Measurements from ENCODE around the gene PTPRG.

The PTPRG gene

DNA sequence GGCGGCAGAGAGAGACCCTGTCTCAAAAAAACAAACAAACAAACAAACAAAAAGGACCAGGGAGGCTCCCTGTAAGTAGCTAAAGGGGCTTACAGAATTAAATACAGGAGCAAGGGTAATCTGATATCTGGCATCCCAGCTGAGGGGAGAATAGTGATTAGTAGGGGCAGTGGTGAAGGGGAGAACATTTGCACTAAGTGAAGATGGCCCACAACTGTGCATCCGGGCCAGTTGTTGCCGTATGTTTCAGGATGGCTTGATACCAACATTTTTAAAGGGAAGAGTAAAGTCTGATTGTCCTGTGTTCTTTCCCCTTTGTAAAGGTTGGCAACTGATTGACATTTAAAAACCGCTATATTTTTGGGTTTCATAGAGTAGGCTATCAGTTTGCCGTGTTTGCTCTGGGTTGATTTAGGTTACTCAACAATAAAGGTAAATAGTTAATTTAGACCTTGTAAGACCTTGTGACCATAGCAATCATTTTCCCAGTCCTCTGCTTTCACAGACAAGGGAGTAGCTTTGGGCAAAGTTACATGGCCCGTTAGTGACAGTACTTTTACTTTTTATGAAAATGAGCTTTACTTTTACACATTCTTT, 167.8 kb downstream of the PTPRG start:
- no peak overlapping the region for H4K12ac ChIP-seq (ENCODE audit: low read depth, low read length)

GRCh38 chr3:61730056-61730455, 168.7 kb downstream of the PTPRG start:
- no peak overlapping the region for H4K91ac ChIP-seq (ENCODE audit: low read depth, low read length)
- H2BK5ac ChIP-seq (ENCODE audit: low read depth, low read length, poor library complexity), result no peak overlapping the region
- no peak overlapping the region for H3K23ac ChIP-seq (ENCODE audit: low read length)
- H3K4ac ChIP-seq (ENCODE audit: low read depth, low read length), result no peak overlapping the region
- H3K9me3 ChIP-seq (ENCODE audit: insufficient read depth, low read depth, low read length), result no peaks in the 10 kb centered on the region
- no peaks in the 10 kb centered on the region for H3K36me3 ChIP-seq (ENCODE audit: control insufficient read depth in 1 of 2, insufficient read depth in 2 of 2, low read length in 2 of 2)
- H2BK120ac ChIP-seq (ENCODE audit: insufficient read depth, low read length, poor library complexity), result no peak overlapping the region
- no peak for DNase-seq
- no peak overlapping the region for H2AK5ac ChIP-seq (ENCODE audit: low read length)
- H3K4me1 ChIP-seq (ENCODE audit: control insufficient read depth in 1 of 2, insufficient read depth in 2 of 2, low read length in 2 of 2), result no peaks in the 10 kb centered on the region
- no peak overlapping the region for H3K4me3 ChIP-seq (ENCODE audit: low read depth, low read length)
- no peak overlapping the region for H2BK12ac ChIP-seq (ENCODE audit: low read length)
- no peak overlapping the region for H3K27ac ChIP-seq (ENCODE audit: low read depth, low read length)
- no peaks in the 10 kb centered on the region for H3K79me1 ChIP-seq (ENCODE audit: low read length)
- no peaks in the 10 kb centered on the region for H3K79me2 ChIP-seq (ENCODE audit: control insufficient read depth, insufficient read depth, low read length, poor library complexity)
- no peak overlapping the region for H4K12ac ChIP-seq (ENCODE audit: low read depth, low read length)
- H3K27me3 ChIP-seq (ENCODE audit: insufficient read depth, low read length), result no peaks in the 10 kb centered on the region
- H3K18ac ChIP-seq (ENCODE audit: low read length), result no peak overlapping the region
- H3K14ac ChIP-seq (ENCODE audit: low read length), result no peak overlapping the region
- no peak overlapping the region for H4K8ac ChIP-seq (ENCODE audit: low read depth, low read length)
- H3K9ac ChIP-seq (ENCODE audit: low read length), result no peak overlapping the region
- H2AFZ ChIP-seq (ENCODE audit: insufficient read depth, low read length, poor library complexity), result no peak overlapping the region
- WGBS (ENCODE audit: extremely low coverage, insufficient coverage, insufficient read length), result no CpG with 5 or more reads among the region's 4 CpGs
- no peak overlapping the region for H3K4me2 ChIP-seq (ENCODE audit: low read length)

More for the DNA sequence above, 167.8 kb downstream of the PTPRG start:
- Histone ChIP-seq H2BK120ac (ENCODE audit: insufficient read depth, low read length, poor library complexity) (no peak overlapping the region), H3K27me3 (ENCODE audit: insufficient read depth, low read length) (no peaks in the 10 kb centered on the region), H3K79me2 (ENCODE audit: control insufficient read depth, insufficient read depth, low read length, poor library complexity) (no peaks in the 10 kb centered on the region), H2AFZ (ENCODE audit: insufficient read depth, low read length, poor library complexity) (no peak overlapping the region), H2BK5ac (ENCODE audit: low read depth, low read length, poor library complexity) (no peak overlapping the region), H3K4me2 (ENCODE audit: low read length) (no peak overlapping the region), H3K23ac (ENCODE audit: low read length) (no peak overlapping the region), H3K79me1 (ENCODE audit: low read length) (no peaks in the 10 kb centered on the region), H3K4me3 (ENCODE audit: low read depth, low read length) (no peak overlapping the region), H4K8ac (ENCODE audit: low read depth, low read length) (no peak overlapping the region), H3K36me3 (ENCODE audit: control insufficient read depth in 1 of 2, insufficient read depth in 2 of 2, low read length in 2 of 2) (no peaks in the 10 kb centered on the region), H3K4ac (ENCODE audit: low read depth, low read length) (no peak overlapping the region), H3K4me1 (ENCODE audit: control insufficient read depth in 1 of 2, insufficient read depth in 2 of 2, low read length in 2 of 2) (no peaks in the 10 kb centered on the region), H2BK12ac (ENCODE audit: low read length) (no peak overlapping the region), H2AK5ac (ENCODE audit: low read length) (no peak overlapping the region), H4K91ac (ENCODE audit: low read depth, low read length) (no peak overlapping the region), H3K18ac (ENCODE audit: low read length) (no peak overlapping the region), H3K14ac (ENCODE audit: low read length) (no peak overlapping the region), H3K27ac (ENCODE audit: low read depth, low read length) (no peak overlapping the region), H3K9ac (ENCODE audit: low read length) (no peak overlapping the region), H3K9me3 (ENCODE audit: insufficient read depth, low read depth, low read length) (no peaks in the 10 kb centered on the region)
- DNase-seq, result no peak
- no CpG with 5 or more reads among the region's 6 CpGs for WGBS (ENCODE audit: extremely low coverage, insufficient coverage, insufficient read length)

- Histone ChIP-seq H3K4me2 (ENCODE audit: low read length) (no peak overlapping the region), H4K12ac (ENCODE audit: low read depth, low read length) (no peak overlapping the region), H3K23ac (ENCODE audit: low read length) (no peak overlapping the region), H3K27ac (ENCODE audit: low read depth, low read length) (no peak overlapping the region), H3K4ac (ENCODE audit: low read depth, low read length) (no peak overlapping the region), H2BK5ac (ENCODE audit: low read depth, low read length, poor library complexity) (no peak overlapping the region), H3K9ac (ENCODE audit: low read length) (no peak overlapping the region), H2AFZ (ENCODE audit: insufficient read depth, low read length, poor library complexity) (no peak overlapping the region), H3K27me3 (ENCODE audit: insufficient read depth, low read length) (no peaks in the 10 kb centered on the region), H3K9me3 (ENCODE audit: insufficient read depth, low read depth, low read length) (no peaks in the 10 kb centered on the region), H3K36me3 (ENCODE audit: control insufficient read depth in 1 of 2, insufficient read depth in 2 of 2, low read length in 2 of 2) (no peaks in the 10 kb centered on the region), H2BK12ac (ENCODE audit: low read length) (no peak overlapping the region), H3K4me1 (ENCODE audit: control insufficient read depth in 1 of 2, insufficient read depth in 2 of 2, low read length in 2 of 2) (no peaks in the 10 kb centered on the region), H2BK120ac (ENCODE audit: insufficient read depth, low read length, poor library complexity) (no peak overlapping the region), H3K79me1 (ENCODE audit: low read length) (no peaks in the 10 kb centered on the region), H3K4me3 (ENCODE audit: low read depth, low read length) (no peak overlapping the region), H3K18ac (ENCODE audit: low read length) (no peak overlapping the region), H4K91ac (ENCODE audit: low read depth, low read length) (no peak overlapping the region), H3K14ac (ENCODE audit: low read length) (no peak overlapping the region), H3K79me2 (ENCODE audit: control insufficient read depth, insufficient read depth, low read length, poor library complexity) (no peaks in the 10 kb centered on the region), H4K8ac (ENCODE audit: low read depth, low read length) (no peak overlapping the region), H2AK5ac (ENCODE audit: low read length) (no peak overlapping the region)
- WGBS (ENCODE audit: extremely low coverage, insufficient coverage, insufficient read length), result no CpG with 5 or more reads among the region's 2 CpGs
- no peak for DNase-seq
Observed at GRCh38 chr3:61730577-61731231, 169.3 kb downstream of the PTPRG start.

DNA sequence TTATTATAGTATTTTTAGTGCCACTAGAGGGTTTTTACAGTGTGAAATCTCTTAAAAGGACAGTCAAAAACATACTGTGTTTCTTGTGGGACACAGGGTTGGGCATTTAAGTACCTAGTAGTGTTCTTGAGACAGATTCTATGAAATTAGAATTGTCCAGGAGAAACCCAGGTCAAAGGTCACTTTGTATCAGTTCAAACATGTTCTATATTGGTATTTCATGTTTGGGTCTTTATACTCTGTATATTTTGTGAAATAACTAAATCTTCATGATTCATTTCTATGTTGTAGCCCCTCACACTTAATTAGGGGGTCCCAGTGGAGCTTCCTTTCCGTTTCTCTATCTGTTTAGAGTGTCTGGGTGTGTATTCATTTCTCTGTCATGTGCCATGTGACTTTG, 171.6 kb downstream of the PTPRG start:
- no peak for DNase-seq

More for the DNA sequence above, 171.6 kb downstream of the PTPRG start:
- Histone ChIP-seq H3K27ac (ENCODE audit: low read depth, low read length) (no peak overlapping the region), H2BK12ac (ENCODE audit: low read length) (no peak overlapping the region), H3K4me1 (ENCODE audit: control insufficient read depth in 1 of 2, insufficient read depth in 2 of 2, low read length in 2 of 2) (no peaks in the 10 kb centered on the region), H3K14ac (ENCODE audit: low read length) (no peak overlapping the region), H3K4ac (ENCODE audit: low read depth, low read length) (no peak overlapping the region), H4K8ac (ENCODE audit: low read depth, low read length) (no peak overlapping the region), H4K12ac (ENCODE audit: low read depth, low read length) (no peak overlapping the region), H3K79me2 (ENCODE audit: control insufficient read depth, insufficient read depth, low read length, poor library complexity) (no peaks in the 10 kb centered on the region), H3K23ac (ENCODE audit: low read length) (no peak overlapping the region), H3K4me2 (ENCODE audit: low read length) (no peak overlapping the region), H4K91ac (ENCODE audit: low read depth, low read length) (no peak overlapping the region), H2BK120ac (ENCODE audit: insufficient read depth, low read length, poor library complexity) (no peak overlapping the region), H2AK5ac (ENCODE audit: low read length) (no peak overlapping the region), H3K4me3 (ENCODE audit: low read depth, low read length) (no peak overlapping the region), H3K27me3 (ENCODE audit: insufficient read depth, low read length) (no peaks in the 10 kb centered on the region), H3K9me3 (ENCODE audit: insufficient read depth, low read depth, low read length) (no peaks in the 10 kb centered on the region), H3K79me1 (ENCODE audit: low read length) (no peaks in the 10 kb centered on the region), H3K18ac (ENCODE audit: low read length) (no peak overlapping the region), H2AFZ (ENCODE audit: insufficient read depth, low read length, poor library complexity) (no peak overlapping the region), H3K9ac (ENCODE audit: low read length) (no peak overlapping the region), H3K36me3 (ENCODE audit: control insufficient read depth in 1 of 2, insufficient read depth in 2 of 2, low read length in 2 of 2) (no peaks in the 10 kb centered on the region), H2BK5ac (ENCODE audit: low read depth, low read length, poor library complexity) (no peak overlapping the region)
- no CpG with 5 or more reads among the region's 1 CpG for WGBS (ENCODE audit: extremely low coverage, insufficient coverage, insufficient read length)
